Measurements from ENCODE around the gene C16orf54. TPM values are rescaled to one million over a fixed set of nuclear protein-coding genes. Genes with fewer than 3 reads are reported as not detected.
A peak's percentile ranks its signal among the peaks of the same experiment; 100 is the strongest.
"Not testable (repeated sequence)": the region's sequence is repeated elsewhere in the genome, so short reads cannot be mapped to it uniquely, and the experiment has no call there.

Gene C16orf54
- total RNA-seq, 1 donor from 2014 or later: 0.17 TPM

DNA sequence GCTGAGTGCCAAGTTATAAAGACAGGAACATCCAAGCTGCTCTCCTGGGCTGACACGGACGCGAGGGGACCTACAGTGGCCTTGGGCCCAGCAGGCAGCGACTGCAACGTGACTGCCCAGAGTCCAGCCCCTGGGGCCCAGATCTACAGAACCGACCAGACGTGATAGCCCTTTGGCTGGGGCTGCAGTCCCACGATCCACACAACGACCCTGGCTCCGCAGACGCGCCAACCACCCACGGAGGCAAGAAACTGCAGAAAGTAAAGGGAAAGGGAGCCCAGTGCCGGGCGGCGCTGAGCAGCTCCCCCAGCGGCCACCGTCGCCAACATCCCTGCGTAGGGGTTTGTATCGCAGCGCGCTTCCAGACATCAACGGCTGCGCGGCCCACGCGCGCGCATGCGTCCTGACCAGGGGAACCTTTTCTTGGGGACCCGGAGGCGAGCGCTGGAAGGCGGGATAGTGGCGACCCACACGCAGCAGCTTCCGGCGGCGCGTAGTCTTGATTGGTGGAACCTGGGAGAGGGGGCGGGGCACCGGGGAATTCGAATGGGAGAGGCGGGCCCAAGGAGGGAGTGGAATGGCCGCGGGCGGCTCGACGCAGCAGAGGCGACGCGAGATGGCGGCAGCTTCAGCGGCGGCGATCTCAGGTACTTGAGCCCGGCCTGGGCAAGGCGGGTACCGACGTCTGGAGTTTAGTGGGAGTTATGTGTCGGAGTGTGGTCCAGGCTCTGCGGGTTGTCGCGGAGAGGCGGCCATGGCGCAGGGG lies 44.6 kb upstream of the C16orf54 start, which contains the start of gene KIF22:
TSS of gene KIF22 (plus strand) at position 569 of the 766 bp plus-strand sequence. CDS start at position 578, 9 bp downstream.
- Mint-ChIP-seq H3K36me3 (ENCODE audit: insufficient read depth) (peaks cover 4% of the 10 kb centered on the region), H3K4me3 (ENCODE audit: low read depth) (peak within 1 kb of the TSS; percentile 99), H3K27me3 (no peaks in the 10 kb centered on the region), H3K9me3 (ENCODE audit: low read depth) (no peaks in the 10 kb centered on the region), H3K4me1 (ENCODE audit: low read depth) (peaks cover 27% of the 10 kb centered on the region), H3K27ac (peak within 1 kb of the TSS; percentile 98)
- TF ChIP-seq CTCF (IDR thresholded peaks at IDR 0.05; ENCODE audit: unreplicated experiment): peak; percentile 83
- peak; percentile 99 for DNase-seq (ENCODE audit: low spot score, unreplicated experiment)

DNA sequence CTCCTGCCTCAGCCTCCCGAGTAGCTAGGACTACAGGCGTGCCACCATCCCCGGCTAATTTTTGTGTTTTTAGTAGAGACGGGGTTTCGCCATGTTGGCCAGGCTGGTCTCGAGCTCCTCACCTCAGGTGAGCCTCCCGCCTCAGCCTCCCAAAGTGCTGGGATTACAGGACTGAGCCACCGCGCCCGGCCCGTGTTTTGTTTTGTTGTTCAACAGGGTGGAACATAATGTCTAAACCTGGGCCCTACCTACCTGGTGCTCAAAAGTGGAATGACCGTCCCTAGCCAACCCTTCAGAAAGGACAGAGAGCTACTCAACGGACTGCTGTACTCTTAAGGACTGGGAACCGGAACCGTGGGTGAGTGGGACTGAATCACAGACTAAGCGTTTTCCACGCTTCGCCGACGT lies 44.0 kb upstream of the C16orf54 start:
- no peak for TF ChIP-seq CTCF (IDR thresholded peaks at IDR 0.05; ENCODE audit: unreplicated experiment)
- H3K27ac Mint-ChIP-seq: peak overlapping the region; percentile 98
- peaks cover 29% of the 10 kb centered on the region for H3K4me1 Mint-ChIP-seq (ENCODE audit: low read depth)
- H3K9me3 Mint-ChIP-seq (ENCODE audit: low read depth): no peaks in the 10 kb centered on the region
- H3K27me3 Mint-ChIP-seq: no peaks in the 10 kb centered on the region
- peaks cover 4% of the 10 kb centered on the region for H3K36me3 Mint-ChIP-seq (ENCODE audit: insufficient read depth)
- DNase-seq (ENCODE audit: low spot score, unreplicated experiment): no peak
- peak overlapping the region; percentile 99 for H3K4me3 Mint-ChIP-seq (ENCODE audit: low read depth)

DNA sequence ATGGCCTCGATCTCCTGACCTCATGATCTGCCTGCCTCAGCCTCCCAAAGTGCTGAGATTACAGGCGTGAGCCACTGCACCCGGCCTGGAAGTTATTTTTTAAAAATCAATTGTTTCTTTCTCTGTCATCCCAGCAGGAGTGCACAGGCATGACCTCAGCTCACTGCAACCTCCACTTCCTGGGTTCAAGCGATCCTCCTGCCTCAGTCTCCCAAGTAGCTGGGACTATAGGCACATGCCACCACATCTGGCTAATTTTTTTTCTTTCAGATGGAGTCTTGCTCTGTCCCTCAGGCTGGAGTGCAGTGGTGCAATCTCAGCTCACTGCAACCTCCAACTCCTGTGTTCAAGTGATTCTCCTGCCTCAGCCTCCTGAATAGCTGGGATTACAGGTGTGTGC lies 41.4 kb upstream of the C16orf54 start:
- H3K4me3 Mint-ChIP-seq (ENCODE audit: low read depth); DNase-seq (ENCODE audit: low spot score, unreplicated experiment); H3K27me3 Mint-ChIP-seq; H3K9me3 Mint-ChIP-seq (ENCODE audit: low read depth); H3K36me3 Mint-ChIP-seq (ENCODE audit: insufficient read depth); H3K27ac Mint-ChIP-seq: not testable (repeated sequence)
- H3K4me1 Mint-ChIP-seq (ENCODE audit: low read depth): peaks cover 33% of the 10 kb centered on the region

- peak; percentile 56 for DNase-seq (ENCODE audit: low spot score, unreplicated experiment)
- no peaks in the 10 kb centered on the region for H3K27me3 Mint-ChIP-seq
- H3K36me3 Mint-ChIP-seq (ENCODE audit: insufficient read depth): no peaks in the 10 kb centered on the region
- H3K27ac Mint-ChIP-seq: peak overlapping the region; percentile 49
- H3K9me3 Mint-ChIP-seq (ENCODE audit: low read depth): peaks cover 3% of the 10 kb centered on the region
- H3K4me1 Mint-ChIP-seq (ENCODE audit: low read depth): peaks cover 20% of the 10 kb centered on the region
- peak; percentile 91 for TF ChIP-seq CTCF (IDR thresholded peaks at IDR 0.05; ENCODE audit: unreplicated experiment)
- H3K4me3 Mint-ChIP-seq (ENCODE audit: low read depth): peak overlapping the region; percentile 56
Observed at GRCh38 chr16:29784901-29785500, 39.2 kb upstream of the C16orf54 start.

DNA sequence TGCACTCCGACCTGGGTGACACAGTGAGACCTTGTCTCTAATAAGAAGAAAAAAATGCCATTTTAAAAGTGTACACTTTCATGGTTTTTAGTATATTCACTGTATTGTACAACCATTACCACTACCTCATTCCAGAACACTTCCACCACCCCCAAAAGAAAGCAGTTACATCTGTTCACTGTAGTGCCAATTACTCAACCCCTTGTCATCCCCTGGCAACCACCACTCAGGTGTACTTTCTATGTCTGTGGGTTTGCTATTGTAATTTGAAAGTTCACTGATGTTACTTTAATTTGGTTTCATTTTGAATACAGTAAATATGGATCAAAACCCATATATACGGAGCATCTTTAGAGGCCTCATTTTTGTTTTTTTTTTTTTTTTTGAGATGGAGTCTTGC lies 38.4 kb upstream of the C16orf54 start:
- H3K4me3 Mint-ChIP-seq (ENCODE audit: low read depth): no peak overlapping the region
- no peaks in the 10 kb centered on the region for H3K27me3 Mint-ChIP-seq
- no peaks in the 10 kb centered on the region for H3K36me3 Mint-ChIP-seq (ENCODE audit: insufficient read depth)
- H3K9me3 Mint-ChIP-seq (ENCODE audit: low read depth): peaks cover 3% of the 10 kb centered on the region
- no peak for DNase-seq (ENCODE audit: low spot score, unreplicated experiment)
- TF ChIP-seq CTCF (IDR thresholded peaks at IDR 0.05; ENCODE audit: unreplicated experiment): no peak
- no peak overlapping the region for H3K27ac Mint-ChIP-seq
- H3K4me1 Mint-ChIP-seq (ENCODE audit: low read depth): peaks cover 18% of the 10 kb centered on the region

GRCh38 chr16:29783094-29783953 lies 37.5 kb upstream of the C16orf54 start:
- H3K27ac Mint-ChIP-seq: peak overlapping the region; percentile 78

More at GRCh38 chr16:29783094-29783953, 37.5 kb upstream of the C16orf54 start:
- H3K27me3 Mint-ChIP-seq; DNase-seq (ENCODE audit: low spot score, unreplicated experiment); H3K9me3 Mint-ChIP-seq (ENCODE audit: low read depth); H3K4me3 Mint-ChIP-seq (ENCODE audit: low read depth); H3K36me3 Mint-ChIP-seq (ENCODE audit: insufficient read depth): not testable (repeated sequence)
- peaks cover 18% of the 10 kb centered on the region for H3K4me1 Mint-ChIP-seq (ENCODE audit: low read depth)
